Cardiac muscle cell (in vitro differentiated cells and primary cell): Measurements from ENCODE around the gene LPAR2. TPM values are rescaled to one million over a fixed set of nuclear protein-coding genes. Genes with fewer than 3 reads are reported as not detected.

ENCODE experiments used
- DNase-seq, 2 donors: peaks; one replicate each; pipeline versions ENCODE4 v3.0.0 to v3.0.0-alpha.2; 2010 to 2017; ENCODE audit warnings: low read depth in 1 of 2, low spot score in 1 of 2
- H3K27ac ChIP-seq: fragments of 200-600 bp; sonication (generic); 2 replicates; pipeline ENCODE4 v1.5.1; 2016
- H3K27me3 ChIP-seq: fragments of 200-600 bp; sonication (generic); 2 replicates; pipeline ENCODE4 v1.6.0; 2016; ENCODE audit warnings: control low read depth
- H3K36me3 ChIP-seq: fragments of 200-600 bp; sonication (generic); 2 replicates; pipeline ENCODE4 v1.5.1; 2016; ENCODE audit warnings: control low read depth
- H3K4me1 ChIP-seq: fragments of 200-600 bp; sonication (generic); 2 replicates; pipeline ENCODE4 v1.8.1; 2017; ENCODE audit warnings: low read depth, mild to moderate bottlenecking, mixed run types
- H3K4me3 ChIP-seq: fragments of 200-600 bp; sonication (generic); 2 replicates; pipeline ENCODE4 v1.5.1; 2016; ENCODE audit warnings: mild to moderate bottlenecking
- H3K9me3 ChIP-seq: fragments of 200-600 bp; sonication (generic); 2 replicates; pipeline ENCODE4 v1.5.1; 2017; ENCODE audit warnings: low read depth, mild to moderate bottlenecking, control low read depth
- CTCF ChIP-seq: IDR thresholded peaks from 2 replicates; pipeline ENCODE4 v1.5.1; 2012; ENCODE audit warnings: low read depth, mild to moderate bottlenecking, low read length
- polyA plus RNA-seq: library from polyadenylated mRNA; unstranded; fragments of >200 nt; fragmentation: Nextera tagmentation; extraction: Ambion mirVana; gene quantifications from 2 replicates; pipeline ENCODE4 v1.2.1, GENCODE V29; 2016
- total RNA-seq: library from RNA; depleted of rRNA; stranded (reverse); fragments of >200 nt; gene quantifications from 2 replicates; pipeline ENCODE4 v1.2.3, GENCODE V29; 2016

Gene LPAR2
- total and polyA plus RNA-seq, 2 experiments from 2014 or later, result 39.9 to 56.6 TPM

- H3K36me3 ChIP-seq, result peaks cover 62% of the 10 kb centered on the region
- H3K27ac ChIP-seq, result no peak overlapping the region
- H3K4me1 ChIP-seq, result no peaks in the 10 kb centered on the region
- no peaks in the 10 kb centered on the region for H3K9me3 ChIP-seq
- TF ChIP-seq CTCF, result no peak
- no peaks in the 10 kb centered on the region for H3K27me3 ChIP-seq
- H3K4me3 ChIP-seq, result no peak overlapping the region
- DNase-seq, result no peak
Measured at GRCh38 chr19:19651076-19651475, 23.1 kb upstream of the LPAR2 start.

- peaks cover 58% of the 10 kb centered on the region for H3K36me3 ChIP-seq
- H3K27ac ChIP-seq, result no peak overlapping the region
- TF ChIP-seq CTCF, result no peak
- DNase-seq, result no peak
- no peaks in the 10 kb centered on the region for H3K9me3 ChIP-seq
- H3K4me3 ChIP-seq, result no peak overlapping the region
- no peaks in the 10 kb centered on the region for H3K4me1 ChIP-seq
- H3K27me3 ChIP-seq, result no peaks in the 10 kb centered on the region
Measured at GRCh38 chr19:19650331-19650730, 22.3 kb upstream of the LPAR2 start.

GRCh38 chr19:19649580-19649995 lies 21.6 kb upstream of the LPAR2 start:
- DNase-seq, result no peak
- no peaks in the 10 kb centered on the region for H3K9me3 ChIP-seq
- no peak overlapping the region for H3K4me3 ChIP-seq
- no peaks in the 10 kb centered on the region for H3K4me1 ChIP-seq
- H3K27ac ChIP-seq, result no peak overlapping the region
- peaks cover 51% of the 10 kb centered on the region for H3K36me3 ChIP-seq
- no peaks in the 10 kb centered on the region for H3K27me3 ChIP-seq
- TF ChIP-seq CTCF, result no peak

- Histone ChIP-seq H3K27me3 (no peaks in the 10 kb centered on the region), H3K36me3 (peaks cover 46% of the 10 kb centered on the region)
- DNase-seq, result no peak
Measured at GRCh38 chr19:19649155-19649554, 21.1 kb upstream of the LPAR2 start.

GRCh38 chr19:19647037-19647835 lies 19.2 kb upstream of the LPAR2 start:
- H3K4me1 ChIP-seq, result no peaks in the 10 kb centered on the region
- no peaks in the 10 kb centered on the region for H3K27me3 ChIP-seq
- TF ChIP-seq CTCF, result no peak
- H3K27ac ChIP-seq, result no peak overlapping the region
- H3K36me3 ChIP-seq, result peaks cover 39% of the 10 kb centered on the region
- no peaks in the 10 kb centered on the region for H3K9me3 ChIP-seq
- DNase-seq, result no peak
- no peak overlapping the region for H3K4me3 ChIP-seq

More at GRCh38 chr19:19649155-19649554, 21.1 kb upstream of the LPAR2 start:
- Histone ChIP-seq H3K4me3 (no peak overlapping the region), H3K4me1 (no peaks in the 10 kb centered on the region), H3K9me3 (no peaks in the 10 kb centered on the region), H3K27ac (no peak overlapping the region)
- no peak for TF ChIP-seq CTCF
